Activated naive CD4-positive, alpha-beta T cell (primary cell): ENCODE data around the gene TCAIM.

Source experiments
- DNase-seq, 4 experiments: peaks; one replicate each; lab custom pipeline; 2025; lab: John Stamatoyannopoulos, UW

TCAIM gene

DNA sequence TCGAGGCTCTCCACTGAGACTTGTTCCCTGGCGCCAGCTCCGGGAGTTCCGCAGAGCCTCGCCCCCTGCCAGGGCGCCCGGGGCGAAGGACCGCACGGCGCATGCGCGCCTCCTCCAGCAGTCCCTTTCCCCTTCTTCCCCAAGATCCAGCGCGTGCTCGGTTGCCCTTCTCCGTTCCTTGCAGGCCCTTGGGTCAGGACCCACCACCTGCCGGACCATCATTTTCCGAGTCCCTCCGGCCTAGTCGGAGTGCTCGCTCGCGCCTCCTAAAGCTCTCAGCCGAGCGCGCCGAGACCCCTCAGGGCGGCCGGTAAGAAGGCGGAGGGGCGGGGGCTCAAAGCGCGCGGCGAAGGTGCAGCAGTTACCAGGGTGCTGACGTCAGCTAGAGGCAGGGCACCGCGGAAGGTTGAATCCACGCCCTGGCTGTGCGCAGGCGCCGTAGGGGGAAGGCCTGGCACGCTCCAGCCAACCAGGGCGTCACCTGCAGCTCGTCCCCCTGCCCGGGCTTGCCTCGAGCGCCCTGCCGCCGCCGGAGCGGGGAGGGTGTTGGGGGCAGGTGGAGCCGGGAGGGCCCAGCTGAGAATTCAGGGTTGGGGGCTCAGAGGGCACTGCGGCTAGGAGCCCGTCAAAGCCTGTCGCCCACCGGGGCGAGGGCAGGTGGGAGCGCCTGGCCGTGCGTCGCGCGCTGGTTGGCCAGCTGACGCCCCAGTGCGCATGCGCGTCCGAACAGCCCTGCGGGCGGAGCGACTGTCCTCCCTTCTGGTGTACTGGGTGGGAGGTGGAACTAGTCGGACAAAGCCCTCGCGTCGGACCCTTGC, at the start of gene TCAIM:
TCAIM (plus strand) TSS at position 757 of the 818 bp plus-strand sequence. CDS start 16,017 bp downstream, outside the sequence.
- DNase-seq: peak; percentile 92 to 98 (median 94)

DNA sequence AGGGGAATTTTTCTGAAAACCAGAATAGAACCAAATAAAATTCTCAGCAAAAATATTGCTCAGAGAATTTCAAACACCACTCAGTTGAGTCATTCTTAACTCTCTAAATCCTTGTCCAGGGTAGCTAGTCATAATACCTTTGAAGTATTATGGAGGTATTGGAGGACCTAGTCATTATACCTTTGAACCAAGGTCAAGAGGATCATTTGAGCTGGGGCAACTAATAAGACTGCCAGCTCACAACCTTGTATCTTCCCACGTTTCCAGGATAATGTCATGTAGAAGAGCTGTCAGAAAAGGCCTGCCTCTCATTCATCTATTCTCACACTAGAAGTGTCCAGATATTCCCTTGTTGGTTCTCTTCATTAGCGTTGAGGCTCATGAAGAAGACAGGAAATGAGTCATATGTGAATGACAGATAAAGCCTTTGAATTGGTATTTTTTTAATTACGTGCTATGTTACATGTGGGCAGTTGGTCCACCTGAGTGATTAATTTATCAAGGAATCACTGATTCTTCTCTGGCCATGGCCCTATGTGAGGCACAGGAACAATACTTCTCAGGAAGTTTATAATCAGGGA, 48.6 kb upstream of the TCAIM start:
- DNase-seq: no peak

DNA sequence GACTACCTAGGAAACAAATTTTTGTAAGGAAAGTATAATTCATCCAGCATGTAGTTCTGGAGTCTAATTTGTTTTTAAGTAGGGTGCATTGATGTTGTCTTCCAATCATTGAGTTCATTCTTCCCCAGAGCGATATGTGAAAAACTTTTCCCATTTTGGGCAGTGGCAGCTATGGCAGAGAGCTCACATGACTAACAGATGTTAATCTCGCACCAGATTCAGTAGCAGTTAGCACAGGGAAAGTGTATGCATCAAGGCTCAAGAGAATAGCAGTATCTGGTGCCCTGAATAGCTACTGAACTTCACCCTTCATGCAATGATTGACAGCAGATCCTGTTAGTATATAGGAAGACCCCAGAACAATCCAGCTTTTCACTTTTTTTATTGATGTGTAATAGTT, 46.3 kb upstream of the TCAIM start:
- no peak for DNase-seq

DNA sequence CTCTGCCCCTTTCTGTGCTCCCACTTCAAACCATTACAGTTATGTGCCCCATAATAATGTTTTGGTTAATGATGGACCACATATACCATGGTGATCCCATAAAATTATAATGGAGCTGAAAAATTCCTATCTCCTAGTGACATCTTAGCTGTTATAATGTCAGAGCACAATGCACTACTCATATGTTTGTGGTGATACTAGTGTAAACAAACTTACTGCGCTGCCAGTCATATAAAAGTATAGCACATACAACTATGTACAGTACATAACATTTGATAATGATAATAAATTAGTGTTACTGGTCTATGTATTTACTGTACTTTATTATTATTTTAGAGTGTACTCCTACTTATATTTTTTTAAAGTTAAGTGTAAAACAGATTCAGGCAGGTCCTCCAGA, 45.6 kb upstream of the TCAIM start:
- no peak for DNase-seq

DNA sequence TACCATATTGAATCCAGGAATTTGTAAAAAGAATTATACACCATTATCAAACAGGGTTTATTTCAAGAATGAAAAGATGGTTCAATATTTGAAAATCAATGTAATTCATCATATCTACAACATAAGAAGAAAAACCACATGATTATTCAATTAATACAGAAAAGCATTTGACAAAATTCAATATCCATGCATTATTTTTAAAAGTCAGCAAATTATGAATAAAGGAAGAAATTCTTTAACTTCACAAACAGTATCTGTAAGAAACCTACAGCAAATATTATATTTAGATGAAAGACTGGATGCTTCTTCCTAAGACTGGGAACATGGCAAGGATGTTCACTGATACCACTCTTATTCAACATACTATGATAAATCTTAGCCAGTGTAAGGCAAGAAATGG, 41.3 kb upstream of the TCAIM start:
- no peak for DNase-seq

- no peak for DNase-seq
Measured at GRCh38 chr3:44301746-44302145, 36.8 kb upstream of the TCAIM start.

- DNase-seq: no peak
Measured at GRCh38 chr3:44309500-44309899, 29.1 kb upstream of the TCAIM start.

- no peak for DNase-seq
Measured at GRCh38 chr3:44318891-44319311, 19.7 kb upstream of the TCAIM start.

GRCh38 chr3:44321335-44321734, 17.2 kb upstream of the TCAIM start:
- no peak for DNase-seq

GRCh38 chr3:44323341-44323955, 15.1 kb upstream of the TCAIM start:
- peak in 2 of 4 experiments; percentile 13 to 34 for DNase-seq

- no peak for DNase-seq
Measured at GRCh38 chr3:44324584-44324983, 14.0 kb upstream of the TCAIM start.

DNA sequence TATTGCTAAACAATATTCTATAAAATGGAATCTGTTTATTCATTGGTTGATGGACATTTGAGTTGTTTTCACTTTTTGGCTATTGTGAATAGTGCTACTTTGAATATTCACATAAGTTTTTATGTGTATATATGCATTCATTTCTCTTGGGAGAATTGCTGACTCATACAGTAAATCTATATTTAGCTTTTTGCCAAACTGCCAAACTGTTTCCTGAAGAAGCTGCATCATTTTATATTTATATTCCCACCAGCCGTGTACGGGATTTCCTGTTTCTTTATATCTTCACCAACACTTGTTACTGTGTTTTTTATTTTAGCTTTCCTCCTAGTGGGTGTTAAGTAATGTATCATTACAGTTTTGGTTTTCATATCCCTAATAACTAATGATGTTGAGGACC, 12.5 kb upstream of the TCAIM start:
- no peak for DNase-seq

GRCh38 chr3:44326515-44326914, 12.1 kb upstream of the TCAIM start:
- DNase-seq: no peak

GRCh38 chr3:44329946-44330345, 8.6 kb upstream of the TCAIM start:
- DNase-seq: no peak

DNA sequence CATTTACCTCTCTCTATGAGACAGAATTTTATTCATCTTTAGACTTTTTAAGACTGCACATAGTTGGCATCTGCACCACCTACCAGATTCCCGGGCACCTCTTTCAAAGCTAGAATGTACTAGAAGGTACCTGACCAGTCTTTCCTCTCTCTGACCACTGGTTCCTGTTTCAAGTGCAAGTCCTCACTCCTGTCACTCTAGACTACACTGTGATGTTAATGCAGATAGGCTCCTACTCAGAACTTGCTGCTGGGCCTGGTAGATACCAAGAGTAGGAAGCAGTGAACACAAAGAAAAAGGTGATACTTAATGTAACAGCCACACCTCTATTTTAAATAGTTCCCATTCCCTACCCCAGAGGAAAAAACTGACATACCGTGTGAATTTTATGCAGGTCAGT, 8.1 kb upstream of the TCAIM start:
- DNase-seq: no peak

GRCh38 chr3:44334326-44334725, 4.2 kb upstream of the TCAIM start:
- DNase-seq: no peak

GRCh38 chr3:44337248-44337785, 1.2 kb upstream of the TCAIM start:
- no peak for DNase-seq

DNA sequence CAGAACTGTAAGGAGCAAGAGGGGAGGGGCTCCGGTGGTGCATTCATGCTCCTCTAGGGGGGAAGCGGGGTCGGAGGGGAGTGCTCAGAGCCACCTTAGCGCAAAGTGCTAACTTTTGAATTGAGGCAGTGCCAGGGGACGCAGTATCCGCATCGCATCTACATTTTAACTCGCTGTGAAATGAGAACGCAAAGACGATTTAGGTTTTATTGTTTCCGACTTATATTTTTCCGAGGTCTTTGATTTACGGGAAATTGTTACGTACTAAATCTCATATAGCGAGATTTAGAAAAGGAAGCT, 212 bp downstream of the TCAIM start:
- DNase-seq: no peak

- no peak for DNase-seq
Measured at GRCh38 chr3:44339181-44340057, 853 bp downstream of the TCAIM start.

GRCh38 chr3:44340058-44340395, 1.5 kb downstream of the TCAIM start:
- DNase-seq: no peak

- no peak for DNase-seq
Measured at GRCh38 chr3:44342176-44342790, 3.7 kb downstream of the TCAIM start.

DNA sequence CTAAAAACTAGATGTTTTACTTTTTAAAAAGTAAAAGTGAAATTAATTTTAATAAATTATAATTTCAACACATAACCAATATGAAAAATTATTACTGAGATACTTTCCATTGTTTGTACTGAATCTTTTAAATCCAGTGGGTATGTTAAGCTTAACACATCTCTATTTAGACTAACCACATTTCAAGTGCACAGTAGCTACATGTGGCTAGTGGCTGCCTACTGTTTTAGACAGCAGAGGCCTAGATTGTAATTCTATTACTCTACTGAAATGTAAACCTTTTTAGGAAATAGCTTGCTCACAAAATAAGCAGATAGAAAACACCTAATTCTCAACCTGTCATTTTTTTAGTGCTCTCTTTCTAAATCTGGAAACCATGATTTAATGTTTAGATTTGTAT, 4.9 kb downstream of the TCAIM start:
- no peak for DNase-seq
